Vagina (tissue), 2 donors: ENCODE results near the gene SEPTIN1. TPM values are rescaled to one million over a fixed set of nuclear protein-coding genes. Genes with fewer than 3 reads are reported as not detected.
A peak's percentile ranks its signal among the peaks of the same experiment; 100 is the strongest.

Source experiments
- DNase-seq, 2 donors: peaks; one replicate each; pipeline ENCODE4 v3.0.0-alpha.2; 2017; ENCODE audit errors: extremely low spot score in 2 of 2
- H3K27ac ChIP-seq: fragments of 200-600 bp; sonication (generic); one replicate; pipeline ENCODE4 v1.5.1; 2019
- H3K27me3 ChIP-seq: fragments of 200-600 bp; sonication (generic); one replicate; pipeline ENCODE4 v1.5.1; 2019
- H3K36me3 ChIP-seq, 2 donors: fragments of 200-600 bp; sonication (generic); one replicate each; pipeline ENCODE4 v1.5.1; 2017 to 2019
- H3K4me1 ChIP-seq: fragments of 200-600 bp; sonication (generic); one replicate; pipeline ENCODE4 v1.5.1; 2019
- H3K4me3 ChIP-seq, 2 donors: fragments of 200-600 bp; sonication (generic); 1 replicate in 1 of 2; 2 replicates in 1 of 2; pipeline ENCODE4 v1.5.1; 2016 to 2019
- H3K9me3 ChIP-seq: fragments of 200-600 bp; sonication (generic); one replicate; pipeline ENCODE4 v1.5.1; 2019
- POLR2A ChIP-seq, 2 donors: fragments of 450-650 bp; IDR thresholded peaks; one replicate each; pipeline ENCODE4 v1.6.1; 2017; ENCODE audit warnings: antibody characterized with exemption in 2 of 2, mild to moderate bottlenecking in 2 of 2, moderate library complexity in 2 of 2
- POLR2AphosphoS5 ChIP-seq, 2 donors: sonication (generic); formaldehyde crosslinking; IDR thresholded peaks; one replicate each; pipeline ENCODE4 v1.9.0; 2017; ENCODE audit warnings: antibody characterized with exemption in 2 of 2, mild to moderate bottlenecking in 2 of 2, low read depth in 1 of 2; ENCODE audit not compliant: insufficient read depth in 1 of 2
- intact Hi-C: fragments of 100-400 bp; cut with DNase I; formaldehyde crosslinking; loops from one replicate; pipeline ENCODE4 v1.15.1; 2023
- total RNA-seq: library from RNA; depleted of rRNA; stranded (reverse); fragments of >200 nt; gene quantifications from one replicate; pipeline ENCODE4 v1.2.3, GENCODE V29; 2016
- TF ChIP-seq, protein P1 (sequence below), 3 experiments: fragments of 450-650 bp in 2 of 3; fragments of 200-600 bp in 1 of 3; sonication (generic) in 1 of 3; IDR thresholded peaks; one replicate each; pipeline ENCODE4 v1.5.1; 2017 to 2019; ENCODE audit warnings: antibody characterized with exemption in 3 of 3, mild to moderate bottlenecking in 2 of 3, moderate library complexity in 2 of 3

SEPTIN1 gene
- total RNA-seq, 1 donor from 2014 or later = 3.7 TPM

DNA sequence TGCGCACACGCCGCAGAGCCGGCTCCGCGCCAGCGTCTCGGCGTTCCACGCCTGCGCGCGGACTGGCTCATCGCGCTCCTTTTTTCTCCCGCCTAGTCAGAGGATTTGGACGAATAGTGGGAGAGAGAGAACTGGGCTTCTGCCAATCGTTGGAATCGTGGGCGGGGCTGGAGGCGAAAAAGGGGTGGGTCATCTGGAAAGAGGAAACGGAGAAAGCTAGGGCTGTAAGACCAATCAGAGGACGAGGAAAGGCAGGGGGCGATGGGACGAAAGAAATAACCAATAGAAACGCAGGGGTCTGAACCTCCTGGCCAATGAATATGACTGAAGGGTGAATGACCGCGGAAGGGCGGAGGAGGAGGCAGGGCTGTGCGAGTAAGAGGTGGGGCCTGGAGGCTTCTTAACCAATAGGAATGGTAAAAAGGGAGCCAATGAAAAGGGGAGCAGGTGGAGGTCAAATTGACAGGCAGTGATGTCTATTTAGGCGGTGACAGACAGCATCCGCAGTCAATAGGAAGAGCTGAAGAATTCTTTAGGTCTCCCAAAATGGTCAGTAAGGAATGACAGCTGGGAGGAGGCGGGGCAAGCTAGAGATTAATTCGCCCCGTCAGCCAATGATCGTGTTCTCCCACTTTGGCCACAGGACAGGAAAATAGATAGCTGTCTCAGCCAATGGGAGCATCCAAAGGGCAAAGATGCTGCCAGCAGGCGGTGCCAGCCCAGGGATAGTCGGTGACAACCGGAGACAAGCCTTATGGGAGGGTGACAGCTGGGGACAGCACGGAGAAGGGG is 11.7 kb downstream of the SEPTIN1 start, which contains the start of gene TBC1D10B:
Gene TBC1D10B, minus strand, starts transcription at position 39 of the 792 bp plus-strand sequence. CDS start 311 bp downstream, outside the sequence.
- Histone ChIP-seq H3K27me3 (no peaks in the 10 kb centered on the region), H3K9me3 (no peaks in the 10 kb centered on the region), H3K4me1 (peaks cover 45% of the 10 kb centered on the region), H3K36me3 (no peaks in the 10 kb centered on the region), H3K4me3 (peak within 1 kb of the TSS; percentile 92 to 93), H3K27ac (peak within 1 kb of the TSS; percentile 91)
- TF ChIP-seq, protein P1, sequence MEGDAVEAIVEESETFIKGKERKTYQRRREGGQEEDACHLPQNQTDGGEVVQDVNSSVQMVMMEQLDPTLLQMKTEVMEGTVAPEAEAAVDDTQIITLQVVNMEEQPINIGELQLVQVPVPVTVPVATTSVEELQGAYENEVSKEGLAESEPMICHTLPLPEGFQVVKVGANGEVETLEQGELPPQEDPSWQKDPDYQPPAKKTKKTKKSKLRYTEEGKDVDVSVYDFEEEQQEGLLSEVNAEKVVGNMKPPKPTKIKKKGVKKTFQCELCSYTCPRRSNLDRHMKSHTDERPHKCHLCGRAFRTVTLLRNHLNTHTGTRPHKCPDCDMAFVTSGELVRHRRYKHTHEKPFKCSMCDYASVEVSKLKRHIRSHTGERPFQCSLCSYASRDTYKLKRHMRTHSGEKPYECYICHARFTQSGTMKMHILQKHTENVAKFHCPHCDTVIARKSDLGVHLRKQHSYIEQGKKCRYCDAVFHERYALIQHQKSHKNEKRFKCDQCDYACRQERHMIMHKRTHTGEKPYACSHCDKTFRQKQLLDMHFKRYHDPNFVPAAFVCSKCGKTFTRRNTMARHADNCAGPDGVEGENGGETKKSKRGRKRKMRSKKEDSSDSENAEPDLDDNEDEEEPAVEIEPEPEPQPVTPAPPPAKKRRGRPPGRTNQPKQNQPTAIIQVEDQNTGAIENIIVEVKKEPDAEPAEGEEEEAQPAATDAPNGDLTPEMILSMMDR (IDR thresholded peaks at IDR 0.05) = no peak
- peak; percentile 70 to 95 for TF ChIP-seq POLR2AphosphoS5 (IDR thresholded peaks at IDR 0.05; ENCODE audit: insufficient read depth in 1 of 2, low read depth in 1 of 2)
- DNase-seq = peak; percentile 100
- intact Hi-C loops = loop anchor here (10.0 kb wide), 1 partner anchor 1504 kb away; the partner anchor contains the start of gene ZNF267

GRCh38 chr16:30369938-30370455 is 12.4 kb downstream of the SEPTIN1 start:
- no peak for TF ChIP-seq POLR2AphosphoS5 (IDR thresholded peaks at IDR 0.05; ENCODE audit: insufficient read depth in 1 of 2, low read depth in 1 of 2)
- TF ChIP-seq POLR2A (IDR thresholded peaks at IDR 0.05) = peak in 1 of 2 donors; percentile 69
- TF ChIP-seq, protein P1 (IDR thresholded peaks at IDR 0.05) = no peak
- peaks cover 52% of the 10 kb centered on the region for H3K4me1 ChIP-seq
- no peak for DNase-seq

GRCh38 chr16:30369091-30369937 is 13.0 kb downstream of the SEPTIN1 start:
- intact Hi-C loops = no loop called here
- no peaks in the 10 kb centered on the region for H3K9me3 ChIP-seq
- H3K4me3 ChIP-seq = peak overlapping the region; percentile 92 to 93
- peak overlapping the region; percentile 80 for H3K27ac ChIP-seq
- peaks cover 0 to 9% of the 10 kb centered on the region in 2 donors for H3K36me3 ChIP-seq
- no peaks in the 10 kb centered on the region for H3K27me3 ChIP-seq
- TF ChIP-seq, protein P1 (IDR thresholded peaks at IDR 0.05) = no peak
- TF ChIP-seq POLR2AphosphoS5 (IDR thresholded peaks at IDR 0.05; ENCODE audit: insufficient read depth in 1 of 2, low read depth in 1 of 2) (no peak), POLR2A (IDR thresholded peaks at IDR 0.05) (no peak)
- peaks cover 56% of the 10 kb centered on the region for H3K4me1 ChIP-seq
- peak in 1 of 2 donors; percentile 90 for DNase-seq

More at GRCh38 chr16:30369938-30370455, 12.4 kb downstream of the SEPTIN1 start:
- H3K4me3 ChIP-seq = peak overlapping the region; percentile 92 to 93
- peaks cover 0 to 3% of the 10 kb centered on the region in 2 donors for H3K36me3 ChIP-seq
- H3K27me3 ChIP-seq = no peaks in the 10 kb centered on the region
- intact Hi-C loops = loop anchor here (10.0 kb wide), 1 partner anchor 1505 kb away; the partner anchor contains the start of gene ZNF267
- H3K9me3 ChIP-seq = no peaks in the 10 kb centered on the region
- H3K27ac ChIP-seq = peak overlapping the region; percentile 80

DNA sequence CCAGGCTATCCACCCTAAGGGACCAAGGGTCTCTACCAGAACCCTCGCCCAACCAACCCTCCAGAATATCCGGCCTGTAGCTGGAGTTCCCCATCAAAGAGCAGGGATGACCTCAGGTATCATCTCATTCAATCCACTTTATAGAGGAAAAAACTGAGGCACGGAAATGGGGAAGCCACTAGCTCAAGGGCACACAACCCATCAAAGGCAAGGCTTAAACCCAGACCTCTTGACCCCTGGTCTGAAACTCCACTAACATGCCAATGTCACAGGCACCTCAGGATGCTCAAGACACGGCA is 13.6 kb downstream of the SEPTIN1 start:
- peaks cover 0 to 9% of the 10 kb centered on the region in 2 donors for H3K36me3 ChIP-seq
- peak overlapping the region; percentile 80 for H3K27ac ChIP-seq
- H3K9me3 ChIP-seq = no peaks in the 10 kb centered on the region
- TF ChIP-seq POLR2A (IDR thresholded peaks at IDR 0.05) (no peak), POLR2AphosphoS5 (IDR thresholded peaks at IDR 0.05; ENCODE audit: insufficient read depth in 1 of 2, low read depth in 1 of 2) (no peak)
- TF ChIP-seq, protein P1 (IDR thresholded peaks at IDR 0.05) = no peak
- intact Hi-C loops = no loop called here
- peak overlapping the region; percentile 92 to 93 for H3K4me3 ChIP-seq
- H3K4me1 ChIP-seq = peaks cover 56% of the 10 kb centered on the region
- no peaks in the 10 kb centered on the region for H3K27me3 ChIP-seq
- no peak for DNase-seq
